Measurements from ENCODE around the gene SEMA3C.

DNA sequence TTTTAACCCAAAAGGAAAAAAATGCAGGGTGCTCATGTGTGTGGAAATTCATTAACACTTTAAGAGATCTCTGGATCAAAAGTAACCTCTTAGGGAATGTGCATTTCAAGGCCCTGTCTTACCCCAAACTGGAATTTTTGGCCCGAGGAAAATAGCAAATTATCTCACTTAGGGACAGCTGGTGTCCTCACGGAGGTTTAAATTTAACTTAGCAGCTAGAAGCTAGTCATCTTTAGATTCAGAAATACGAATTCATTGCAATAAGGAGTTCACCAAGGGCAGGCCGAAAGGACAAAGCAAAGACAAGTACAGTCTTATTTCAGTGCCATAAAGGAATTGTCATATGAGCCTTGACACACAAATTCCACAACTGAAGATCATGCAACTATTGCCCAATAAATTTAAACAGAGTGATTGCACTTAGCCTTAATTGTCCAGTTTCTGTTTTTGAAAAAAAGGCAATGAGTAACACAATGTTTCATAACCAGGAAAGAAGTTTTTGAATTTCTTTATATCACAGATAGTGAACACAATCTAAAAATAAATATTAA, 22.4 kb upstream of the SEMA3C start:
- TF ChIP-seq POLR2A (IDR thresholded peaks at IDR 0.05), result no peak
- TF ChIP-seq, protein P1, sequence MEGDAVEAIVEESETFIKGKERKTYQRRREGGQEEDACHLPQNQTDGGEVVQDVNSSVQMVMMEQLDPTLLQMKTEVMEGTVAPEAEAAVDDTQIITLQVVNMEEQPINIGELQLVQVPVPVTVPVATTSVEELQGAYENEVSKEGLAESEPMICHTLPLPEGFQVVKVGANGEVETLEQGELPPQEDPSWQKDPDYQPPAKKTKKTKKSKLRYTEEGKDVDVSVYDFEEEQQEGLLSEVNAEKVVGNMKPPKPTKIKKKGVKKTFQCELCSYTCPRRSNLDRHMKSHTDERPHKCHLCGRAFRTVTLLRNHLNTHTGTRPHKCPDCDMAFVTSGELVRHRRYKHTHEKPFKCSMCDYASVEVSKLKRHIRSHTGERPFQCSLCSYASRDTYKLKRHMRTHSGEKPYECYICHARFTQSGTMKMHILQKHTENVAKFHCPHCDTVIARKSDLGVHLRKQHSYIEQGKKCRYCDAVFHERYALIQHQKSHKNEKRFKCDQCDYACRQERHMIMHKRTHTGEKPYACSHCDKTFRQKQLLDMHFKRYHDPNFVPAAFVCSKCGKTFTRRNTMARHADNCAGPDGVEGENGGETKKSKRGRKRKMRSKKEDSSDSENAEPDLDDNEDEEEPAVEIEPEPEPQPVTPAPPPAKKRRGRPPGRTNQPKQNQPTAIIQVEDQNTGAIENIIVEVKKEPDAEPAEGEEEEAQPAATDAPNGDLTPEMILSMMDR (IDR thresholded peaks at IDR 0.05), result no peak

Data from prostate gland (tissue), 2 donors.